BLaER1 (cell line): Measurements from ENCODE around the gene RGS3.
"Not testable (repeated sequence)": the region's sequence is repeated elsewhere in the genome, so short reads cannot be mapped to it uniquely, and the experiment has no call there.

Source experiments
- H3K27ac ChIP-seq: shearing (Covaris generic); formaldehyde crosslinking; 2 replicates; pipeline ENCODE4 v1.8.1; 2022
- H3K27me3 ChIP-seq: shearing (Covaris generic); formaldehyde crosslinking; 2 replicates; pipeline ENCODE4 v1.8.1; 2022
- H3K36me3 ChIP-seq: shearing (Covaris generic); formaldehyde crosslinking; 2 replicates; pipeline ENCODE4 v1.8.1; 2022
- H3K4me1 ChIP-seq: shearing (Covaris generic); formaldehyde crosslinking; 2 replicates; pipeline ENCODE4 v1.8.1; 2022
- H3K4me2 ChIP-seq: shearing (Covaris generic); formaldehyde crosslinking; 2 replicates; pipeline ENCODE4 v1.8.1; 2022
- H3K4me3 ChIP-seq: shearing (Covaris generic); formaldehyde crosslinking; 2 replicates; pipeline ENCODE4 v1.8.1; 2022
- H3K9ac ChIP-seq: shearing (Covaris generic); formaldehyde crosslinking; 2 replicates; pipeline ENCODE4 v1.8.1; 2022
- H3K9me3 ChIP-seq: shearing (Covaris generic); formaldehyde crosslinking; 2 replicates; pipeline ENCODE4 v1.8.1; 2022
- H4K20me1 ChIP-seq: shearing (Covaris generic); formaldehyde crosslinking; 2 replicates; pipeline ENCODE4 v1.8.1; 2022
- Cebpa-rat ChIP-seq: shearing (Covaris generic); IDR thresholded peaks from 2 replicates; pipeline ENCODE4 v1.8.1; 2022

Gene RGS3

GRCh38 chr9:113635586-113635985 is 172.1 kb downstream of the RGS3 start:
- H3K27ac ChIP-seq = no peak overlapping the region
- H3K9ac ChIP-seq = no peak overlapping the region
- TF ChIP-seq Cebpa-rat = no peak

GRCh38 chr9:113636165-113636564 is 172.6 kb downstream of the RGS3 start:
- no peaks in the 10 kb centered on the region for H3K36me3 ChIP-seq
- no peaks in the 10 kb centered on the region for H4K20me1 ChIP-seq
- no peaks in the 10 kb centered on the region for H3K4me1 ChIP-seq
- no peak overlapping the region for H3K4me3 ChIP-seq
- no peaks in the 10 kb centered on the region for H3K27me3 ChIP-seq
- H3K9me3 ChIP-seq = no peaks in the 10 kb centered on the region
- H3K9ac ChIP-seq = no peak overlapping the region
- no peak overlapping the region for H3K4me2 ChIP-seq
- no peak for TF ChIP-seq Cebpa-rat
- no peak overlapping the region for H3K27ac ChIP-seq

More at GRCh38 chr9:113635586-113635985, 172.1 kb downstream of the RGS3 start:
- H3K9me3 ChIP-seq = no peaks in the 10 kb centered on the region
- no peak overlapping the region for H3K4me3 ChIP-seq
- H3K27me3 ChIP-seq = no peaks in the 10 kb centered on the region
- H3K4me1 ChIP-seq = no peaks in the 10 kb centered on the region
- H3K4me2 ChIP-seq = no peak overlapping the region
- no peaks in the 10 kb centered on the region for H3K36me3 ChIP-seq
- no peaks in the 10 kb centered on the region for H4K20me1 ChIP-seq

DNA sequence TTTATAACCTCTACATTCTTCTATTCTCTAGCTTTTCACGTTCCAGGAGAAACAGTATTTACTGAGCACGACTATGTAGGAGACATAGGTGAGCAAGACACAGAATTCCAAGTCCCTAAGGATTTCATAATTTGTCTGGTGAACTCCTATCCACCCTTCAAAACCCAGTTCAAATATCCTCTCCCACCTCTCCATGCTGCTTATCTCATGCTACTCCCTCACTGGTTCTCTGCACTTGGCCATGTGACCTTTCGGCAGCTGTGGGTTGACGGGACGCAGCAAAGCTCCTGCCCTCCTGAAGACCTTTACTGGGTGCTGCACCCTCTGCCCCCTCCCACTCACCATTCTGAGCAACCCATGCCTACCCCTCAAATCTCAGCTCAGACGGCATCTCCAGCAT is 173.2 kb downstream of the RGS3 start:
- Histone ChIP-seq H3K4me1 (no peaks in the 10 kb centered on the region), H3K4me3 (no peak overlapping the region), H3K27me3 (no peaks in the 10 kb centered on the region), H3K9me3 (no peaks in the 10 kb centered on the region), H3K36me3 (no peaks in the 10 kb centered on the region), H4K20me1 (no peaks in the 10 kb centered on the region), H3K9ac (no peak overlapping the region), H3K27ac (no peak overlapping the region), H3K4me2 (no peak overlapping the region)
- TF ChIP-seq Cebpa-rat = no peak

DNA sequence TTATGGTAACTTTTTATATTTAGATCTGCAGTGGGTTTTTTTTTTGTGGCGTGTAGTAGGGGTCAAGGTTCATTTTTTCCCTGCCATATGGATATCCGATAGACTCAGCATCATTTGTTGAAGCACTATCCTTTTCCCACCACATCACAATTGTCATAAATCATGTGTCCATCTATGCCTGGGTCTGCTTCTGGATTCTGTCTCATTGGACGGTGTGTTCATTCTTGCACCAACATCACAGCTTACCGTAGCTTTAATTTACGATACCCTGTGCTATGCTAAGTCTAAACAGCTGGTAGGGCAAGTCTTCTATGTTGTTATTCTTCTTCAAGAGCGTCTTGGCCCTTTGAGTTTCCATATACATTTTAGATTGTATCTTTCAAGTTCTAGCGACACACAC is 175.0 kb downstream of the RGS3 start:
- H3K27me3 ChIP-seq = no peaks in the 10 kb centered on the region
- H3K27ac ChIP-seq = no peak overlapping the region
- no peak overlapping the region for H3K4me2 ChIP-seq
- no peak for TF ChIP-seq Cebpa-rat
- H3K36me3 ChIP-seq = no peaks in the 10 kb centered on the region
- H3K9ac ChIP-seq = no peak overlapping the region
- H3K9me3 ChIP-seq = no peaks in the 10 kb centered on the region
- no peaks in the 10 kb centered on the region for H4K20me1 ChIP-seq
- no peaks in the 10 kb centered on the region for H3K4me1 ChIP-seq
- no peak overlapping the region for H3K4me3 ChIP-seq

- Histone ChIP-seq H3K27me3 (no peaks in the 10 kb centered on the region), H4K20me1 (no peaks in the 10 kb centered on the region), H3K27ac (no peak overlapping the region), H3K4me2 (no peak overlapping the region), H3K4me1 (no peaks in the 10 kb centered on the region), H3K9me3 (no peaks in the 10 kb centered on the region), H3K36me3 (no peaks in the 10 kb centered on the region), H3K4me3 (no peak overlapping the region), H3K9ac (no peak overlapping the region)
- no peak for TF ChIP-seq Cebpa-rat
Observed at GRCh38 chr9:113638897-113639296, 175.4 kb downstream of the RGS3 start.

GRCh38 chr9:113639411-113639970 is 176.0 kb downstream of the RGS3 start:
- not testable (repeated sequence) for H3K27ac ChIP-seq, H4K20me1 ChIP-seq, H3K27me3 ChIP-seq, H3K9ac ChIP-seq, H3K4me1 ChIP-seq, H3K4me3 ChIP-seq, H3K4me2 ChIP-seq, H3K36me3 ChIP-seq, H3K9me3 ChIP-seq

GRCh38 chr9:113640418-113640817 is 176.9 kb downstream of the RGS3 start:
- H3K4me1 ChIP-seq = no peaks in the 10 kb centered on the region
- no peaks in the 10 kb centered on the region for H4K20me1 ChIP-seq
- H3K9ac ChIP-seq = no peak overlapping the region
- TF ChIP-seq Cebpa-rat = no peak
- H3K4me2 ChIP-seq = no peak overlapping the region
- H3K27me3 ChIP-seq = no peaks in the 10 kb centered on the region
- no peak overlapping the region for H3K4me3 ChIP-seq
- H3K36me3 ChIP-seq = no peaks in the 10 kb centered on the region
- no peaks in the 10 kb centered on the region for H3K9me3 ChIP-seq
- no peak overlapping the region for H3K27ac ChIP-seq

- Histone ChIP-seq H3K27me3 (no peaks in the 10 kb centered on the region), H3K4me3 (no peak overlapping the region), H3K9ac (no peak overlapping the region), H3K27ac (no peak overlapping the region), H3K4me2 (no peak overlapping the region), H3K4me1 (no peaks in the 10 kb centered on the region), H3K9me3 (no peaks in the 10 kb centered on the region), H4K20me1 (no peaks in the 10 kb centered on the region), H3K36me3 (no peaks in the 10 kb centered on the region)
- no peak for TF ChIP-seq Cebpa-rat
Observed at GRCh38 chr9:113641100-113641885, 177.8 kb downstream of the RGS3 start.

- Histone ChIP-seq H4K20me1 (no peaks in the 10 kb centered on the region), H3K9ac (no peak overlapping the region), H3K27ac (no peak overlapping the region), H3K36me3 (no peaks in the 10 kb centered on the region), H3K27me3 (no peaks in the 10 kb centered on the region), H3K4me2 (no peak overlapping the region), H3K4me3 (no peak overlapping the region), H3K4me1 (peaks cover 25% of the 10 kb centered on the region), H3K9me3 (peaks cover 7% of the 10 kb centered on the region; the same call in 1 of the 2 replicates)
- TF ChIP-seq Cebpa-rat = no peak
Observed at GRCh38 chr9:113644321-113644720, 180.8 kb downstream of the RGS3 start.

DNA sequence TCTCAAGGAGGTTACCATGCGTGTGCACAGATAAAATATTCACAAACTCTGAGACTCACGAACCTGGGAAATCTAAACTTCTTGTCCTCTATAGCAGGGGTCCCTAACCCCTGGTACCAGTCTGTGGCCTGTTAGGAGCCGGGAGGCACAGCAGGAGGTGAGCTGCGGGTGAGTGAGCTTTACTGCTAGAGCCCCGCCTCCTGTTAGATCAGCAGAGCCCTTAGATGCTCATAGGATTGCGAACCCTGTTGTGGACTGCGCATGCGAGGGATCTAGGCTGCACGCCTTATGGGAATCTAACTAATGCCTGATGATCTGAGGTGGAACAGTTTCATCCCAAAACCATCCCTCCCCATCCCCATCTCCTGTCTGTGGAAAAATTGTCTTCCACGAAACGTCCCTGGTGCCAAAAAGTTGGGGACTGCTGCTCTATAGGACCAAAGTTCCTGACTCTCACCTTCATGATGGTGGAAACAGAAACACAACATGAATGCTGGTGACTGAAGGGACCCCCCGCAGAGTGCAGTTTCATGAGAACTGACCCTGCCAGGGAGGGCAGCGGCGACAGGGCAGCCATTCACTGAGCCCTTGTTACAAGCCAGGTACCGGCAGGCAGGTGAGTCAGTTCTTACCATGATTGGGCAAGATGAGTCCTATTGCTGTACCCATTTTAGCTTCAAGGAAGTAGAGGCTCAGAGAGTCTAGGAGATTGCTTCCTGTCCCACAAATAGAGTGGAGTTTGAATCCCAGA is 181.9 kb downstream of the RGS3 start:
- H3K4me3 ChIP-seq = no peak overlapping the region
- no peak for TF ChIP-seq Cebpa-rat
- no peaks in the 10 kb centered on the region for H3K27me3 ChIP-seq
- H3K9me3 ChIP-seq = peaks cover 7% of the 10 kb centered on the region; the same call in 1 of the 2 replicates
- no peak overlapping the region for H3K4me2 ChIP-seq
- H3K4me1 ChIP-seq = peaks cover 34% of the 10 kb centered on the region
- H3K9ac ChIP-seq = no peak overlapping the region
- no peak overlapping the region for H3K27ac ChIP-seq
- H3K36me3 ChIP-seq = no peaks in the 10 kb centered on the region
- H4K20me1 ChIP-seq = no peaks in the 10 kb centered on the region
